ENCODE data around the gene DSTYK.

Gene DSTYK

DNA sequence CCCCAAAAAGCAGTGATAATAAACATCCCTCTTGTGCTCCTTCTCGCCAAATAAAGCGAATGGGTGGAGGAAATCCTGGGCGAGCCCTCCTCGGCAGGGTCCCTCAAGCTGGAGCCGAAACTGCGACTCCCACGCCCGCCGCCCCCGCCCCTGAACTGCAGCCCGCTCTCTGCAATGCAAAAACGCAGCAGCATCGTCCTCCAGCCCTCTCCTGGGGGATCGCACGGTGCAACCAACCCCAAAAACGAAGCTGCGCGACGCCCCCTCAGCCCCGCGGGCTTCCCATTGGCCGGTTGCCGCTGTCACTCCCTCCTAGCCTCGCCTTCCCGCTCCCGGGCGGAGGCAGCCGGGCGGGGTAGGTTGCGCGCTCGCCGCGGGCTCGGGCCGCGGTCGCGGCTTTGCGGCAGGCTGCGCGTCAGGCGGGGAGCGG lies 16.1 kb upstream of the DSTYK start, which contains the start of gene TMCC2:
TMCC2 (plus strand) TSS at position 363 of the 430 bp plus-strand sequence. CDS start 619 bp downstream, outside the sequence.
- H3K23ac ChIP-seq (ENCODE audit: low read length in 2 of 2): no peak within 1 kb of the TSS
- H2BK120ac ChIP-seq (ENCODE audit: low read depth, low read length): peak within 1 kb of the TSS; percentile 13
- peak; percentile 86 for DNase-seq
- H3K36me3 ChIP-seq (ENCODE audit: control insufficient read depth in 1 of 2, insufficient read depth in 2 of 2, low read depth in 1 of 2, low read length in 2 of 2): no peaks in the 10 kb centered on the region
- H3K9ac ChIP-seq (ENCODE audit: low read length): peak within 1 kb of the TSS; percentile 89
- H3K4me3 ChIP-seq (ENCODE audit: insufficient read depth in 1 of 2, low read depth in 1 of 2, low read length in 2 of 2): peak within 1 kb of the TSS; percentile 76 to 94
- H3K79me1 ChIP-seq (replicated peaks; ENCODE audit: low read length, poor library complexity, severe bottlenecking): peaks cover 4% of the 10 kb centered on the region
- WGBS: under 1% methylated on average over 41 of the region's 44 CpGs
- no peak within 1 kb of the TSS for H3K27ac ChIP-seq (ENCODE audit: low read length, poor library complexity, severe bottlenecking)
- H3K4me1 ChIP-seq (ENCODE audit: control insufficient read depth, insufficient read depth, low read depth, low read length): peaks cover 9% of the 10 kb centered on the region
- no peak within 1 kb of the TSS for H2BK15ac ChIP-seq (ENCODE audit: low read depth, poor library complexity, severe bottlenecking)
- H3K14ac ChIP-seq (ENCODE audit: low read length in 2 of 2): peak within 1 kb of the TSS in 1 of 2 experiments; percentile 92
- H4K91ac ChIP-seq (ENCODE audit: low read length): no peak within 1 kb of the TSS
- no peaks in the 10 kb centered on the region for H3K9me3 ChIP-seq (ENCODE audit: control insufficient read depth, low read length)
- H2BK12ac ChIP-seq (ENCODE audit: low read length in 2 of 2): no peak within 1 kb of the TSS
- H3K18ac ChIP-seq (ENCODE audit: low read depth in 1 of 2, low read length in 2 of 2): peak within 1 kb of the TSS; percentile 60 to 68
- H4K8ac ChIP-seq (ENCODE audit: low read length): peak within 1 kb of the TSS; percentile 79
- H2BK5ac ChIP-seq (ENCODE audit: low read depth, low read length, poor library complexity, severe bottlenecking): no peak within 1 kb of the TSS
- H2AFZ ChIP-seq (ENCODE audit: low read depth, low read length): peak within 1 kb of the TSS; percentile 94
- peak within 1 kb of the TSS in 1 of 2 experiments; percentile 59 for H3K4ac ChIP-seq (ENCODE audit: low read depth in 1 of 2, low read length in 2 of 2)
- no peak within 1 kb of the TSS for H2AK5ac ChIP-seq (ENCODE audit: low read length, severe bottlenecking)
- peaks cover 0 to 3% of the 10 kb centered on the region in 2 experiments for H3K27me3 ChIP-seq (ENCODE audit: control insufficient read depth in 1 of 2, insufficient read depth in 1 of 2, low read length in 2 of 2)
- peak within 1 kb of the TSS; percentile 88 for H3K4me2 ChIP-seq (ENCODE audit: low read length, poor library complexity, severe bottlenecking)

GRCh38 chr1:205226868-205227583 lies 15.5 kb upstream of the DSTYK start:
- Histone ChIP-seq H2BK15ac (ENCODE audit: low read depth, poor library complexity, severe bottlenecking) (no peak overlapping the region), H3K36me3 (ENCODE audit: control insufficient read depth in 1 of 2, insufficient read depth in 2 of 2, low read depth in 1 of 2, low read length in 2 of 2) (no peaks in the 10 kb centered on the region), H3K14ac (ENCODE audit: low read length in 2 of 2) (no peak overlapping the region), H4K8ac (ENCODE audit: low read length) (peak overlapping the region; percentile 79), H3K79me1 (replicated peaks; ENCODE audit: low read length, poor library complexity, severe bottlenecking) (peaks cover 3% of the 10 kb centered on the region), H2BK12ac (ENCODE audit: low read length in 2 of 2) (no peak overlapping the region), H2BK5ac (ENCODE audit: low read depth, low read length, poor library complexity, severe bottlenecking) (no peak overlapping the region), H3K9ac (ENCODE audit: low read length) (peak overlapping the region; percentile 89), H2AK5ac (ENCODE audit: low read length, severe bottlenecking) (no peak overlapping the region), H3K23ac (ENCODE audit: low read length in 2 of 2) (no peak overlapping the region), H3K27ac (ENCODE audit: low read length, poor library complexity, severe bottlenecking) (no peak overlapping the region), H3K27me3 (ENCODE audit: control insufficient read depth in 1 of 2, insufficient read depth in 1 of 2, low read length in 2 of 2) (peaks cover 0 to 3% of the 10 kb centered on the region in 2 experiments), H3K4ac (ENCODE audit: low read depth in 1 of 2, low read length in 2 of 2) (peak overlapping the region in 1 of 2 experiments; percentile 59), H2BK120ac (ENCODE audit: low read depth, low read length) (no peak overlapping the region), H2AFZ (ENCODE audit: low read depth, low read length) (peak overlapping the region; percentile 94), H3K4me3 (ENCODE audit: insufficient read depth in 1 of 2, low read depth in 1 of 2, low read length in 2 of 2) (peak overlapping the region; percentile 76 to 94), H3K9me3 (ENCODE audit: control insufficient read depth, low read length) (no peaks in the 10 kb centered on the region), H3K4me1 (ENCODE audit: control insufficient read depth, insufficient read depth, low read depth, low read length) (peaks cover 9% of the 10 kb centered on the region), H3K4me2 (ENCODE audit: low read length, poor library complexity, severe bottlenecking) (peak overlapping the region; percentile 87), H4K91ac (ENCODE audit: low read length) (no peak overlapping the region), H3K18ac (ENCODE audit: low read depth in 1 of 2, low read length in 2 of 2) (peak overlapping the region in 1 of 2 experiments; percentile 60)
- peak; percentile 33 for DNase-seq
- 28% methylated on average over 7 of the region's 8 CpGs for WGBS

- Histone ChIP-seq H3K4me3 (ENCODE audit: insufficient read depth in 1 of 2, low read depth in 1 of 2, low read length in 2 of 2) (peak overlapping the region in 1 of 2 experiments; percentile 94), H2AK5ac (ENCODE audit: low read length, severe bottlenecking) (no peak overlapping the region), H3K27ac (ENCODE audit: low read length, poor library complexity, severe bottlenecking) (no peak overlapping the region), H3K14ac (ENCODE audit: low read length in 2 of 2) (no peak overlapping the region), H3K18ac (ENCODE audit: low read depth in 1 of 2, low read length in 2 of 2) (no peak overlapping the region), H2AFZ (ENCODE audit: low read depth, low read length) (no peak overlapping the region), H3K9me3 (ENCODE audit: control insufficient read depth, low read length) (no peaks in the 10 kb centered on the region), H3K27me3 (ENCODE audit: control insufficient read depth in 1 of 2, insufficient read depth in 1 of 2, low read length in 2 of 2) (peaks cover 0 to 3% of the 10 kb centered on the region in 2 experiments), H3K23ac (ENCODE audit: low read length in 2 of 2) (no peak overlapping the region), H4K91ac (ENCODE audit: low read length) (no peak overlapping the region), H3K4me2 (ENCODE audit: low read length, poor library complexity, severe bottlenecking) (no peak overlapping the region), H4K8ac (ENCODE audit: low read length) (no peak overlapping the region), H2BK15ac (ENCODE audit: low read depth, poor library complexity, severe bottlenecking) (no peak overlapping the region), H2BK5ac (ENCODE audit: low read depth, low read length, poor library complexity, severe bottlenecking) (no peak overlapping the region), H3K79me1 (replicated peaks; ENCODE audit: low read length, poor library complexity, severe bottlenecking) (peaks cover 2% of the 10 kb centered on the region), H3K4ac (ENCODE audit: low read depth in 1 of 2, low read length in 2 of 2) (no peak overlapping the region), H3K4me1 (ENCODE audit: control insufficient read depth, insufficient read depth, low read depth, low read length) (peaks cover 9% of the 10 kb centered on the region), H3K36me3 (ENCODE audit: control insufficient read depth in 1 of 2, insufficient read depth in 2 of 2, low read depth in 1 of 2, low read length in 2 of 2) (no peaks in the 10 kb centered on the region), H3K9ac (ENCODE audit: low read length) (no peak overlapping the region), H2BK12ac (ENCODE audit: low read length in 2 of 2) (no peak overlapping the region), H2BK120ac (ENCODE audit: low read depth, low read length) (no peak overlapping the region)
- no peak for DNase-seq
- 94% methylated on average over 7 of the region's 11 CpGs for WGBS
Measured at GRCh38 chr1:205225901-205226765, 14.6 kb upstream of the DSTYK start.

- Histone ChIP-seq H3K9ac (ENCODE audit: low read length) (no peak overlapping the region), H3K14ac (ENCODE audit: low read length in 2 of 2) (no peak overlapping the region), H2AK5ac (ENCODE audit: low read length, severe bottlenecking) (no peak overlapping the region), H3K9me3 (ENCODE audit: control insufficient read depth, low read length) (no peaks in the 10 kb centered on the region), H2BK5ac (ENCODE audit: low read depth, low read length, poor library complexity, severe bottlenecking) (no peak overlapping the region), H3K18ac (ENCODE audit: low read depth in 1 of 2, low read length in 2 of 2) (no peak overlapping the region), H2BK120ac (ENCODE audit: low read depth, low read length) (no peak overlapping the region), H3K23ac (ENCODE audit: low read length in 2 of 2) (no peak overlapping the region), H2BK15ac (ENCODE audit: low read depth, poor library complexity, severe bottlenecking) (no peak overlapping the region), H3K4ac (ENCODE audit: low read depth in 1 of 2, low read length in 2 of 2) (no peak overlapping the region), H2AFZ (ENCODE audit: low read depth, low read length) (no peak overlapping the region), H2BK12ac (ENCODE audit: low read length in 2 of 2) (no peak overlapping the region), H3K4me1 (ENCODE audit: control insufficient read depth, insufficient read depth, low read depth, low read length) (peaks cover 6% of the 10 kb centered on the region), H4K8ac (ENCODE audit: low read length) (no peak overlapping the region), H3K36me3 (ENCODE audit: control insufficient read depth in 1 of 2, insufficient read depth in 2 of 2, low read depth in 1 of 2, low read length in 2 of 2) (no peaks in the 10 kb centered on the region), H3K27ac (ENCODE audit: low read length, poor library complexity, severe bottlenecking) (no peak overlapping the region), H4K91ac (ENCODE audit: low read length) (no peak overlapping the region), H3K4me2 (ENCODE audit: low read length, poor library complexity, severe bottlenecking) (no peak overlapping the region), H3K27me3 (ENCODE audit: control insufficient read depth in 1 of 2, insufficient read depth in 1 of 2, low read length in 2 of 2) (peaks cover 0 to 3% of the 10 kb centered on the region in 2 experiments), H3K4me3 (ENCODE audit: insufficient read depth in 1 of 2, low read depth in 1 of 2, low read length in 2 of 2) (no peak overlapping the region), H3K79me1 (replicated peaks; ENCODE audit: low read length, poor library complexity, severe bottlenecking) (no peaks in the 10 kb centered on the region)
- DNase-seq: no peak
Measured at GRCh38 chr1:205224736-205225135, 13.2 kb upstream of the DSTYK start.

Data from mesenchymal stem cell (in vitro differentiated cells and primary cell).